Measurements from ENCODE around the gene PTGS1.

The PTGS1 gene

GRCh38 chr9:122383992-122384461 is 13.2 kb downstream of the PTGS1 start:
- no peak for TF ChIP-seq CTCF (IDR thresholded peaks at IDR 0.05)
- TF ChIP-seq ZFX (IDR thresholded peaks at IDR 0.05; ENCODE audit: borderline replicate concordance): no peak
- no peak overlapping the region for H3K27ac ChIP-seq

GRCh38 chr9:122386311-122386872 is 15.6 kb downstream of the PTGS1 start:
- H3K27ac ChIP-seq: no peak overlapping the region
- TF ChIP-seq ZFX (IDR thresholded peaks at IDR 0.05; ENCODE audit: borderline replicate concordance) (no peak), CTCF (IDR thresholded peaks at IDR 0.05) (no peak)

- no peak overlapping the region for H3K27ac ChIP-seq
- no peak for TF ChIP-seq CTCF (IDR thresholded peaks at IDR 0.05)
- no peak for TF ChIP-seq ZFX (IDR thresholded peaks at IDR 0.05; ENCODE audit: borderline replicate concordance)
Observed at GRCh38 chr9:122387536-122387935, 16.7 kb downstream of the PTGS1 start.

- no peak for TF ChIP-seq ZFX (IDR thresholded peaks at IDR 0.05; ENCODE audit: borderline replicate concordance)
- no peak for TF ChIP-seq CTCF (IDR thresholded peaks at IDR 0.05)
- H3K27ac ChIP-seq: no peak overlapping the region
Observed at GRCh38 chr9:122389195-122389594, 18.4 kb downstream of the PTGS1 start.

- TF ChIP-seq CTCF (IDR thresholded peaks at IDR 0.05): no peak
- TF ChIP-seq ZFX (IDR thresholded peaks at IDR 0.05; ENCODE audit: borderline replicate concordance): no peak
- H3K27ac ChIP-seq: no peak overlapping the region
Observed at GRCh38 chr9:122389799-122390481, 19.1 kb downstream of the PTGS1 start.

GRCh38 chr9:122392284-122392683 is 21.5 kb downstream of the PTGS1 start:
- H3K27ac ChIP-seq: no peak overlapping the region
- TF ChIP-seq ZFX (IDR thresholded peaks at IDR 0.05; ENCODE audit: borderline replicate concordance) (no peak), CTCF (IDR thresholded peaks at IDR 0.05) (no peak)

- no peak overlapping the region for H3K27ac ChIP-seq
- TF ChIP-seq ZFX (IDR thresholded peaks at IDR 0.05; ENCODE audit: borderline replicate concordance) (no peak), CTCF (IDR thresholded peaks at IDR 0.05) (no peak)
Observed at GRCh38 chr9:122392714-122393113, 21.9 kb downstream of the PTGS1 start.

Measured in 22Rv1 (cell line).